TTC549 (cell line): ENCODE measurements around the gene ZNF24.

Source experiments
- FAIRE-seq: peaks from 2 replicates; lab custom pipeline; 2012; peaks lifted over from hg19 to GRCh38; lab: Jason Lieb, UNC

The ZNF24 gene

GRCh38 chr18:35290094-35290735 is 54.0 kb downstream of the ZNF24 start, which contains the start of gene ZSCAN30:
ZSCAN30 (minus strand) TSS chr18:35290229; CDS start chr18:35264352, 25,877 bp downstream.
- no peak for FAIRE-seq

GRCh38 chr18:35289727-35290093 is 54.5 kb downstream of the ZNF24 start:
- no peak for FAIRE-seq

GRCh38 chr18:35289293-35289692 is 54.9 kb downstream of the ZNF24 start:
- FAIRE-seq: no peak

- no peak for FAIRE-seq
These were observed 59.4 kb downstream of the ZNF24 start for GRCh38 chr18:35284841-35285240.

GRCh38 chr18:35283923-35284794 is 60.1 kb downstream of the ZNF24 start:
- no peak for FAIRE-seq

- FAIRE-seq: no peak
These were observed 61.9 kb downstream of the ZNF24 start for GRCh38 chr18:35282353-35282752.
